Suprapubic skin (tissue), 4 donors: ENCODE measurements around the gene NXPE2. TPM values are rescaled to one million over a fixed set of nuclear protein-coding genes. Genes with fewer than 3 reads are reported as not detected.

Experiments
- DNase-seq, 2 donors: peaks; one replicate each; pipeline ENCODE4 v3.0.0-alpha.2; 2019; ENCODE audit warnings: low spot score in 2 of 2
- H3K27ac ChIP-seq: fragments of 200-600 bp; sonication (generic); one replicate; pipeline ENCODE4 v1.5.1; 2019
- H3K27me3 ChIP-seq: fragments of 200-600 bp; sonication (generic); one replicate; pipeline ENCODE4 v1.5.1; 2019
- H3K36me3 ChIP-seq: fragments of 200-600 bp; sonication (generic); one replicate; pipeline ENCODE4 v1.5.1; 2019
- H3K4me1 ChIP-seq: fragments of 200-600 bp; sonication (generic); one replicate; pipeline ENCODE4 v1.5.1; 2019
- H3K4me3 ChIP-seq: fragments of 200-600 bp; sonication (generic); one replicate; pipeline ENCODE4 v1.5.1; 2019; ENCODE audit warnings: mild to moderate bottlenecking
- H3K9me3 ChIP-seq: fragments of 200-600 bp; sonication (generic); one replicate; pipeline ENCODE4 v1.5.1; 2019
- CTCF ChIP-seq, 2 donors: fragments of 200-600 bp in 1 of 2; fragments of 450-650 bp in 1 of 2; sonication (generic) in 1 of 2; IDR thresholded peaks; one replicate each; pipeline ENCODE4 v1.5.1; 2016 to 2019; ENCODE audit warnings: antibody characterized with exemption in 2 of 2, mild to moderate bottlenecking in 1 of 2, moderate library complexity in 1 of 2
- EP300 ChIP-seq: sonication (generic); formaldehyde crosslinking; IDR thresholded peaks from one replicate; pipeline ENCODE4 v1.6.1; 2017; ENCODE audit warnings: antibody characterized with exemption
- POLR2A ChIP-seq, 2 donors: fragments of 450-650 bp; IDR thresholded peaks; one replicate each; pipeline ENCODE4 v1.6.1; 2017; ENCODE audit warnings: antibody characterized with exemption in 2 of 2, mild to moderate bottlenecking in 2 of 2, moderate library complexity in 2 of 2
- POLR2AphosphoS5 ChIP-seq, 3 donors: sonication (generic); formaldehyde crosslinking; IDR thresholded peaks; one replicate each; pipeline ENCODE4 v1.6.1; 2017; ENCODE audit warnings: antibody characterized with exemption in 3 of 3
- WGBS: methylation state at CpG from one replicate; pipeline ENCODE4 v1.1.5; 2018; 5-methylcytosine and 5-hydroxymethylcytosine counted together
- total RNA-seq, 4 donors: library from RNA; depleted of rRNA; stranded (reverse); fragments of >200 nt; gene quantifications; one replicate each; pipeline ENCODE4 v1.1.0, GENCODE V29; 2016

The NXPE2 gene
- total RNA-seq, 4 donors from 2014 or later = not detected

- Histone ChIP-seq H3K4me1 (no peaks in the 10 kb centered on the region), H3K9me3 (no peaks in the 10 kb centered on the region), H3K36me3 (no peaks in the 10 kb centered on the region), H3K4me3 (no peak overlapping the region), H3K27ac (no peak overlapping the region), H3K27me3 (no peaks in the 10 kb centered on the region)
- no peak for TF ChIP-seq EP300
- TF ChIP-seq POLR2A (IDR thresholded peaks at IDR 0.05) = no peak
- TF ChIP-seq CTCF (IDR thresholded peaks at IDR 0.05) = no peak
- no peak for TF ChIP-seq POLR2AphosphoS5 (IDR thresholded peaks at IDR 0.05)
- 76% methylated on average over 2 of the region's 2 CpGs for WGBS
- DNase-seq = no peak
Measured at GRCh38 chr11:114664641-114665040, 13.7 kb upstream of the NXPE2 start.

- Histone ChIP-seq H3K9me3 (no peaks in the 10 kb centered on the region), H3K27ac (no peak overlapping the region), H3K27me3 (no peaks in the 10 kb centered on the region), H3K4me1 (no peaks in the 10 kb centered on the region), H3K4me3 (no peak overlapping the region), H3K36me3 (no peaks in the 10 kb centered on the region)
- 60% methylated on average over 2 of the region's 2 CpGs for WGBS
- TF ChIP-seq EP300 = no peak
- TF ChIP-seq POLR2A (IDR thresholded peaks at IDR 0.05) = no peak
- TF ChIP-seq CTCF (IDR thresholded peaks at IDR 0.05) = no peak
- no peak for TF ChIP-seq POLR2AphosphoS5 (IDR thresholded peaks at IDR 0.05)
- DNase-seq = no peak
Measured at GRCh38 chr11:114666760-114667159, 11.6 kb upstream of the NXPE2 start.

- Histone ChIP-seq H3K4me1 (no peaks in the 10 kb centered on the region), H3K36me3 (no peaks in the 10 kb centered on the region), H3K27me3 (no peaks in the 10 kb centered on the region), H3K4me3 (no peak overlapping the region), H3K27ac (no peak overlapping the region), H3K9me3 (no peaks in the 10 kb centered on the region)
- TF ChIP-seq POLR2AphosphoS5 (IDR thresholded peaks at IDR 0.05) = no peak
- TF ChIP-seq EP300 = no peak
- TF ChIP-seq POLR2A (IDR thresholded peaks at IDR 0.05) = no peak
- TF ChIP-seq CTCF (IDR thresholded peaks at IDR 0.05) = no peak
- DNase-seq = no peak
Measured at GRCh38 chr11:114668109-114668508, 10.2 kb upstream of the NXPE2 start.

GRCh38 chr11:114673661-114674060, 4.7 kb upstream of the NXPE2 start:
- TF ChIP-seq POLR2A (IDR thresholded peaks at IDR 0.05) (no peak), CTCF (IDR thresholded peaks at IDR 0.05) (no peak), EP300 (no peak), POLR2AphosphoS5 (IDR thresholded peaks at IDR 0.05) (no peak)
- Histone ChIP-seq H3K27me3 (no peaks in the 10 kb centered on the region), H3K4me1 (no peaks in the 10 kb centered on the region), H3K27ac (no peak overlapping the region), H3K4me3 (no peak overlapping the region), H3K36me3 (no peaks in the 10 kb centered on the region), H3K9me3 (no peaks in the 10 kb centered on the region)
- DNase-seq = no peak

- Histone ChIP-seq H3K4me3 (no peak overlapping the region), H3K27me3 (no peaks in the 10 kb centered on the region), H3K9me3 (no peaks in the 10 kb centered on the region), H3K36me3 (no peaks in the 10 kb centered on the region), H3K27ac (no peak overlapping the region), H3K4me1 (no peaks in the 10 kb centered on the region)
- TF ChIP-seq EP300 = no peak
- TF ChIP-seq POLR2AphosphoS5 (IDR thresholded peaks at IDR 0.05) = no peak
- TF ChIP-seq POLR2A (IDR thresholded peaks at IDR 0.05) = no peak
- no peak for TF ChIP-seq CTCF (IDR thresholded peaks at IDR 0.05)
- no peak for DNase-seq
- 83% methylated on average over 4 of the region's 4 CpGs for WGBS
Measured at GRCh38 chr11:114679505-114679904, 1.2 kb downstream of the NXPE2 start.
